Dedifferentiated amniotic fluid mesenchymal stem cell (primary cell): ENCODE data around the gene KATNIP.
"Not testable (repeated sequence)": the region's sequence is repeated elsewhere in the genome, so short reads cannot be mapped to it uniquely, and the experiment has no call there.

Source experiments
- DNase-seq: peaks from one replicate; pipeline ENCODE4 v3.0.0-alpha.2; 2016; ENCODE audit errors: extremely low spot score

The KATNIP gene

GRCh38 chr16:27538528-27538927, 11.4 kb upstream of the KATNIP start:
- no peak for DNase-seq

- DNase-seq: no peak
Measured at GRCh38 chr16:27539120-27539519, 10.8 kb upstream of the KATNIP start.

GRCh38 chr16:27539636-27540035, 10.3 kb upstream of the KATNIP start:
- DNase-seq: no peak

GRCh38 chr16:27543801-27544200, 6.1 kb upstream of the KATNIP start:
- no peak for DNase-seq

GRCh38 chr16:27544671-27545070, 5.3 kb upstream of the KATNIP start:
- DNase-seq: no peak

GRCh38 chr16:27547134-27547533, 2.8 kb upstream of the KATNIP start:
- DNase-seq: peak; percentile 55

GRCh38 chr16:27547851-27548250, 2.1 kb upstream of the KATNIP start:
- DNase-seq: no peak

GRCh38 chr16:27549464-27549745, 539 bp upstream of the KATNIP start:
- no peak for DNase-seq

GRCh38 chr16:27550582-27550920, 607 bp downstream of the KATNIP start:
- no peak for DNase-seq

- DNase-seq: no peak
Measured at GRCh38 chr16:27551036-27551435, 1.1 kb downstream of the KATNIP start.

- DNase-seq: no peak
Measured at GRCh38 chr16:27556471-27556870, 6.5 kb downstream of the KATNIP start.

- no peak for DNase-seq
Measured at GRCh38 chr16:27558434-27558833, 8.5 kb downstream of the KATNIP start.

- DNase-seq: no peak
Measured at GRCh38 chr16:27558932-27559331, 9.0 kb downstream of the KATNIP start.

- DNase-seq: no peak
Measured at GRCh38 chr16:27561216-27561615, 11.3 kb downstream of the KATNIP start.

- no peak for DNase-seq
Measured at GRCh38 chr16:27564224-27564623, 14.3 kb downstream of the KATNIP start.

GRCh38 chr16:27566417-27566816, 16.5 kb downstream of the KATNIP start:
- no peak for DNase-seq

- no peak for DNase-seq
Measured at GRCh38 chr16:27568077-27568476, 18.1 kb downstream of the KATNIP start.

GRCh38 chr16:27570986-27571385, 21.0 kb downstream of the KATNIP start:
- DNase-seq: not testable (repeated sequence)

- DNase-seq: no peak
Measured at GRCh38 chr16:27571433-27572326, 21.7 kb downstream of the KATNIP start.

GRCh38 chr16:27572711-27573110, 22.8 kb downstream of the KATNIP start:
- no peak for DNase-seq

GRCh38 chr16:27576729-27577128, 26.8 kb downstream of the KATNIP start:
- no peak for DNase-seq

GRCh38 chr16:27579087-27579980, 29.4 kb downstream of the KATNIP start:
- DNase-seq: no peak

- DNase-seq: no peak
Measured at GRCh38 chr16:27582883-27583282, 32.9 kb downstream of the KATNIP start.
